Ovary (tissue), 9 donors: Measurements from ENCODE around the gene RBM33. TPM values are rescaled to one million over a fixed set of nuclear protein-coding genes. Genes with fewer than 3 reads are reported as not detected.

Experiments
- DNase-seq, 5 donors: peaks; one replicate each; pipeline ENCODE4 v3.0.0-alpha.2; 2019 to 2020
- H3K27ac ChIP-seq, 2 donors: fragments of 200-600 bp; one replicate each; pipeline versions ENCODE4 v1.5.1 to v1.8.0; 2019 to 2022
- H3K27me3 ChIP-seq: fragments of 200-600 bp; one replicate; pipeline ENCODE4 v1.8.0; 2022
- H3K36me3 ChIP-seq: fragments of 200-600 bp; sonication (generic); one replicate; pipeline ENCODE4 v1.5.1; 2019
- H3K4me1 ChIP-seq: one replicate; pipeline ENCODE4 v1.8.1; 2013; ENCODE audit warnings: mild to moderate bottlenecking, moderate library complexity; ENCODE audit not compliant: insufficient read depth
- H3K4me3 ChIP-seq: fragments of 200-600 bp; sonication (generic); one replicate; pipeline ENCODE4 v1.5.1; 2017
- H3K9me3 ChIP-seq, 2 donors: fragments of 200-600 bp in 1 of 2; sonication (generic) in 1 of 2; one replicate each; pipeline versions ENCODE4 v1.5.1 to v1.8.1; 2013 to 2019; ENCODE audit warnings: mild to moderate bottlenecking in 1 of 2, moderate library complexity in 1 of 2
- CTCF ChIP-seq, 3 donors: fragments of 450-650 bp in 2 of 3; fragments of 200-600 bp in 1 of 3; IDR thresholded peaks; one replicate each; pipeline versions ENCODE4 v1.5.1 to v1.8.0; 2016 to 2022; ENCODE audit warnings: antibody characterized with exemption in 3 of 3, mild to moderate bottlenecking in 1 of 3
- EP300 ChIP-seq: sonication (generic); formaldehyde crosslinking; IDR thresholded peaks from one replicate; pipeline ENCODE4 v1.6.1; 2017; ENCODE audit warnings: antibody characterized with exemption
- POLR2A ChIP-seq: fragments of 450-650 bp; IDR thresholded peaks from one replicate; pipeline ENCODE4 v1.6.1; 2017; ENCODE audit warnings: antibody characterized with exemption, mild to moderate bottlenecking, moderate library complexity
- WGBS, 3 donors: extraction: QIAGEN DNeasy Blood & Tissue Kit in 1 of 3; methylation state at CpG; one replicate each; pipeline versions ENCODE4 v1.1.5 to v1.1.7; 2013 to 2017; 5-methylcytosine and 5-hydroxymethylcytosine counted together
- intact Hi-C, 4 donors: fragments of 100-400 bp; cut with DNase I; formaldehyde crosslinking; loops; one replicate each; pipeline versions ENCODE4 v1.11.0 to v1.15.1; 2022 to 2023
- polyA plus RNA-seq, 2 donors: library from polyadenylated mRNA; stranded (reverse); fragments of 200-250 nt in 1 of 2; fragments of 350-450 nt in 1 of 2; fragmentation: Illumina TruSeq in 1 of 2; extraction: RNeasy Lipid Tissue Mini Kit (QIAGEN cat#74804) in 1 of 2; gene quantifications; one replicate each; pipeline ENCODE4 v1.2.3, GENCODE V29; 2013 to 2014
- total RNA-seq, 7 donors: library from RNA; depleted of rRNA in 2 of 7; stranded (reverse); fragments of >200 nt in 2 of 7; fragmentation: NEBNext Ultra II Directional in 3 of 7; extraction: Animal tissue kit (Norgen Biotek cat#: 25700) in 3 of 7; gene quantifications; one replicate each; pipeline versions ENCODE4 v1.1.0 to v1.2.4, GENCODE V29; 2016 to 2023
- donor health status: DM: no; HTN: no; CAD: no; lungs with moderate emphysema.
- donor health status: DM: no; HTN: no; CAD: no.
- donor health status: Bipolar disorder and iron deficiency.
- donor health status: DM: yes; HTN: yes; CAD: no.
- donor health status: DM: no; HTN: no; CAD: no.
- donor health status: DM: yes; HTN: yes; CAD: no.

Gene RBM33
- total and polyA plus RNA-seq, 9 donors = 19.8 to 62.0 (median 49.3) TPM

DNA sequence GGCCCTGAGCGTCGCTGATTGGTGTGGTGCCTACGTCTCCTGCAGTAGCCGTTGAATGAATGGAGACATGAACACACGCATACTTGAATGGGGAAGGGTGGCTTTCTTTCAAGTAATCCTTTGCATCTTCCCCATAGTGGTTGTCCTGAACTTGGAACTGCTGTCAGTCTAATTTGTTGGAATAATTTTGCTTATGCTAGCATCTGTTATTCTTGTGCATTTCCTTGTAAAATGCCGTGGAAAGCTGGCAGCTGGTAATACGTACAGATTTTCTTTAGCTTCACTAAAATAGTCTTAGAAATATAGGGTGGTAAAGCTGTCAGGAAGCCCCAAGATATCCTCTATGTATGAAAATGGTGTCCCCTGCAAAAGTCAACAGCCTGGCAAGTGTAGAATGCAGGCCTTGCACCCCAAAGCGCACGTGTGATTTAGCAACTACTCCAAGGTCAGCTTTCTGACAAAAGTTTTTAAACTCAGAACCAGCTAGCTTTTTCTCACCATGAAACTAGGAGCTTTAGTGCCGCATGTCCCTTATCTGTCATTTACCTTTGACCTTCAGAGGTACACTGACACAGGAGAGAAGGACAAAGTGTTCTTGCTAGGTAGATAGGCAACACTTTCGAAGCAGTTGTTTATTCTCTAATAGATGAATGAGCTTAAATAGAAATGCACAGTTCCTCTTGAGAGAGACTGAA is 70.8 kb downstream of the RBM33 start:
- peaks cover 1% of the 10 kb centered on the region for H3K4me1 ChIP-seq
- DNase-seq = no peak
- 77 to 86% (median 84%) methylated on average over 11 of the region's 11 CpGs for WGBS, 3 donors
- no peaks in the 10 kb centered on the region for H3K36me3 ChIP-seq
- intact Hi-C loops = no loop called here
- no peak overlapping the region for H3K27ac ChIP-seq
- H3K4me3 ChIP-seq = no peak overlapping the region
- no peaks in the 10 kb centered on the region for H3K9me3 ChIP-seq
- no peaks in the 10 kb centered on the region for H3K27me3 ChIP-seq
- no peak for TF ChIP-seq EP300
- TF ChIP-seq POLR2A = no peak
- no peak for TF ChIP-seq CTCF (IDR thresholded peaks at IDR 0.05)

GRCh38 chr7:155717010-155717744 is 72.7 kb downstream of the RBM33 start:
- H3K27me3 ChIP-seq = no peaks in the 10 kb centered on the region
- no peaks in the 10 kb centered on the region for H3K36me3 ChIP-seq
- H3K27ac ChIP-seq = no peak overlapping the region
- intact Hi-C loops = no loop called here
- WGBS, 3 donors = 89 to 93% (median 91%) methylated on average over 12 of the region's 12 CpGs
- TF ChIP-seq EP300 = no peak
- TF ChIP-seq CTCF (IDR thresholded peaks at IDR 0.05) = no peak
- TF ChIP-seq POLR2A = no peak
- no peaks in the 10 kb centered on the region for H3K4me1 ChIP-seq
- no peaks in the 10 kb centered on the region for H3K9me3 ChIP-seq
- DNase-seq = no peak
- no peak overlapping the region for H3K4me3 ChIP-seq

DNA sequence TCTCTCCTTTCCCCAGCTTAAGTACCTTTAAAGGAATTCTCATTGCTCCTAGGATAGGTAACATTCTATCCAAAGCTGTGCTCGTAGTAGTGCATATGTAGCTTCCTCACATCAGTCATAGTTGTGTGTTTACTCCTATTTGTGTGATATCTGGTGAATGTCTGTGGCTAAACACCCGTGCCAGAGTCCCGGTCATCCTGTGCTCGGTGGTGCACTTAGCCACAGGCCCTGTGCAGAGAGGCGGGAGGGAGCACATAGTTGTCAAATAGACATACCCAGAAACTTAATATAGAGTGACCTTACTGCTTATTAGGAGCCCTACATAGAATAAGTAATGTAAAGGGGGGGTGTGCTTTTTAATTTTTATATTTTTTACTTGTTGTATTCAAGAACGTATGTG is 76.6 kb downstream of the RBM33 start:
- no peak overlapping the region for H3K27ac ChIP-seq
- no peaks in the 10 kb centered on the region for H3K9me3 ChIP-seq
- H3K4me1 ChIP-seq = no peaks in the 10 kb centered on the region
- H3K27me3 ChIP-seq = no peaks in the 10 kb centered on the region
- intact Hi-C loops = no loop called here
- no peak for TF ChIP-seq POLR2A
- TF ChIP-seq EP300 = no peak
- TF ChIP-seq CTCF (IDR thresholded peaks at IDR 0.05) = no peak
- WGBS, 3 donors = 84 to 88% (median 86%) methylated on average over 6 of the region's 6 CpGs
- H3K36me3 ChIP-seq = no peaks in the 10 kb centered on the region
- DNase-seq = no peak
- no peak overlapping the region for H3K4me3 ChIP-seq

- Histone ChIP-seq H3K27me3 (no peaks in the 10 kb centered on the region), H3K36me3 (no peaks in the 10 kb centered on the region), H3K4me3 (no peak overlapping the region), H3K27ac (no peak overlapping the region), H3K9me3 (no peaks in the 10 kb centered on the region), H3K4me1 (no peaks in the 10 kb centered on the region)
- intact Hi-C loops = no loop called here
- 57 to 69% (median 67%) methylated on average over 2 of the region's 2 CpGs for WGBS, 3 donors
- no peak for TF ChIP-seq EP300
- no peak for DNase-seq
Measured at GRCh38 chr7:155722118-155722517, 77.7 kb downstream of the RBM33 start.

DNA sequence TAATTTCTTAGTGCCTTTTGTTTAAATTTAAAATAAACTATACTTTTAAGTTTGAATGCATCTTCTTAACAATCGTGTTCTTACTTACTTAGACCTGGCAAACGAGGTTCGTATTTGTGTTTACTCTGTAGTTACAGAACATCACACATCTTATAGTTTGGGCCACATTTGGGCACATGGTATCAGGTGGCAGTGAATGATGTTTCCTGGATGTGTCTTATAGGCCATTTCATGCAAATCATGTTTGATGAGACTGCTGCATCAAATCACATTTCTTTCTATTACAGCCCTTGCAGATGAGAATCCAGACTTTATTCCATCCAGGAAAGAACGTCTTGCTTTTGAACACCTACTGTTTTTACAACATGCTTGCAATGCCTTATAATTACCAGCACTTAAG is 78.5 kb downstream of the RBM33 start:
- TF ChIP-seq POLR2A (no peak), CTCF (IDR thresholded peaks at IDR 0.05) (no peak), EP300 (no peak)
- Histone ChIP-seq H3K9me3 (no peaks in the 10 kb centered on the region), H3K36me3 (no peaks in the 10 kb centered on the region), H3K4me3 (no peak overlapping the region), H3K27ac (no peak overlapping the region), H3K27me3 (no peaks in the 10 kb centered on the region), H3K4me1 (no peaks in the 10 kb centered on the region)
- no peak for DNase-seq
- WGBS, 3 donors = 85 to 89% (median 89%) methylated on average over 4 of the region's 4 CpGs
- intact Hi-C loops = no loop called here
